Sigmoid colon (tissue), 4 donors: ENCODE results near the gene PLEKHG5.

ENCODE experiments used
- CTCF ChIP-seq, 4 experiments: fragments of 450-650 bp in 3 of 4; fragments of 200-600 bp in 1 of 4; IDR thresholded peaks; one replicate each; pipeline ENCODE4 v1.5.1; 2016 to 2019; ENCODE audit warnings: antibody characterized with exemption in 4 of 4, mild to moderate bottlenecking in 3 of 4, moderate library complexity in 2 of 4
- EP300 ChIP-seq, 4 donors: sonication (generic); formaldehyde crosslinking; IDR thresholded peaks; one replicate each; pipeline ENCODE4 v1.6.1; 2017; ENCODE audit warnings: antibody characterized with exemption in 4 of 4
- POLR2A ChIP-seq, 2 donors: fragments of 450-650 bp; IDR thresholded peaks; one replicate each; pipeline ENCODE4 v1.6.1; 2016; ENCODE audit warnings: antibody characterized with exemption in 2 of 2, mild to moderate bottlenecking in 2 of 2, moderate library complexity in 2 of 2
- POLR2AphosphoS5 ChIP-seq, 4 donors: sonication (generic); formaldehyde crosslinking; IDR thresholded peaks; one replicate each; pipeline ENCODE4 v1.6.1; 2017; ENCODE audit warnings: antibody characterized with exemption in 4 of 4

GRCh38 chr1:6489799-6490180, 1.7 kb downstream of the PLEKHG5 start:
- TF ChIP-seq EP300 (IDR thresholded peaks at IDR 0.05) = no peak
- no peak for TF ChIP-seq POLR2A (IDR thresholded peaks at IDR 0.05)
- TF ChIP-seq CTCF (IDR thresholded peaks at IDR 0.05) = peak; percentile 50 to 90 (median 71)
- no peak for TF ChIP-seq POLR2AphosphoS5 (IDR thresholded peaks at IDR 0.05)
